NT2/D1 (cell line): ENCODE measurements around the gene SIK1.

Experiments used
- YY1 ChIP-seq: IDR thresholded peaks from 2 replicates; pipeline ENCODE4 v1.6.1; 2011; ENCODE audit not compliant: insufficient read length, insufficient read depth
- ZNF274 ChIP-seq: IDR thresholded peaks from 2 replicates; pipeline ENCODE4 v1.6.1; 2011; ENCODE audit warnings: mild to moderate bottlenecking, low read depth, low read length

- TF ChIP-seq YY1 (no peak), ZNF274 (no peak)
These were observed 40.9 kb upstream of the SIK1 start for GRCh38 chr21:43467785-43468184.
